ENCODE measurements around the gene DHX58.
A peak's percentile ranks its signal among the peaks of the same experiment; 100 is the strongest.

DNA sequence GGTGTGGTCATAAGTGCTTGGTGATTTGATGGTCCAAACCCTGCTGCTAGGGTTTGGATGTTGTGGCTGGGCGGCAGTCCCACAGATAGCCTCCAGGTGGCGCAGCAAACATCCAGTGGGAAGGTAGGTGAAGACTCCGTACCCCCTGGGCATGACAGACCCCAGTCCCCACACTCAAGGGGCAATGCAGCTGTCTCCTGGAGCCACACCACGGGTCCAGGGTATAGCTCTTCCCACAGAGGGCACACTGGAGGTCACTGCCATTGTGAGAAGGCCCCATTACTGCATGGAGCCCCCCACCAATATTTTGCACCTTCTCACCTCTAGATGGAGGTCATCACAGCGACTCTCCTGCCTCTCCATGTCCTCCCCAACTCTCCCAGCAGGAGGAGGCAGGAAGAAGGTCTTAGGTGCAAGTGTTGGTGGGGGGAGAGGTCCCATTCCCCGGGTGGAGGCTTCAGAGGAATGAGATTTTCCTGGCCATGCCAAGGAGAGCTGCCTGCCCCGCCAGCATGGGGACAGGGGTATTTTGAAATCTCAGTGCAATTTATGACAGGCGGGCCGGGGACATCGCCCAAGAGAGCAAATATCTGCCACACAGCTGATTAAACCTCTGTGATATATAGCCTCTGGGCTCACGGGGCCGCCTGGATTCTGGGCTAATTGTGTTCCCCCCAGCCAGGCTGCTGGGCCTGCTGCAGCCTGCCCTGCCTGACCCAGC lies 45.0 kb downstream of the DHX58 start:
- TF ChIP-seq, protein P1, sequence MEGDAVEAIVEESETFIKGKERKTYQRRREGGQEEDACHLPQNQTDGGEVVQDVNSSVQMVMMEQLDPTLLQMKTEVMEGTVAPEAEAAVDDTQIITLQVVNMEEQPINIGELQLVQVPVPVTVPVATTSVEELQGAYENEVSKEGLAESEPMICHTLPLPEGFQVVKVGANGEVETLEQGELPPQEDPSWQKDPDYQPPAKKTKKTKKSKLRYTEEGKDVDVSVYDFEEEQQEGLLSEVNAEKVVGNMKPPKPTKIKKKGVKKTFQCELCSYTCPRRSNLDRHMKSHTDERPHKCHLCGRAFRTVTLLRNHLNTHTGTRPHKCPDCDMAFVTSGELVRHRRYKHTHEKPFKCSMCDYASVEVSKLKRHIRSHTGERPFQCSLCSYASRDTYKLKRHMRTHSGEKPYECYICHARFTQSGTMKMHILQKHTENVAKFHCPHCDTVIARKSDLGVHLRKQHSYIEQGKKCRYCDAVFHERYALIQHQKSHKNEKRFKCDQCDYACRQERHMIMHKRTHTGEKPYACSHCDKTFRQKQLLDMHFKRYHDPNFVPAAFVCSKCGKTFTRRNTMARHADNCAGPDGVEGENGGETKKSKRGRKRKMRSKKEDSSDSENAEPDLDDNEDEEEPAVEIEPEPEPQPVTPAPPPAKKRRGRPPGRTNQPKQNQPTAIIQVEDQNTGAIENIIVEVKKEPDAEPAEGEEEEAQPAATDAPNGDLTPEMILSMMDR (IDR thresholded peaks at IDR 0.05): peak; percentile 83
- no peak for TF ChIP-seq POLR2AphosphoS5 (IDR thresholded peaks at IDR 0.05; ENCODE audit: low read depth, low read length)
- TF ChIP-seq SIN3A (IDR thresholded peaks at IDR 0.05; ENCODE audit: borderline replicate concordance, insufficient read depth, low read depth, low read length): no peak
- TF ChIP-seq, protein P2, sequence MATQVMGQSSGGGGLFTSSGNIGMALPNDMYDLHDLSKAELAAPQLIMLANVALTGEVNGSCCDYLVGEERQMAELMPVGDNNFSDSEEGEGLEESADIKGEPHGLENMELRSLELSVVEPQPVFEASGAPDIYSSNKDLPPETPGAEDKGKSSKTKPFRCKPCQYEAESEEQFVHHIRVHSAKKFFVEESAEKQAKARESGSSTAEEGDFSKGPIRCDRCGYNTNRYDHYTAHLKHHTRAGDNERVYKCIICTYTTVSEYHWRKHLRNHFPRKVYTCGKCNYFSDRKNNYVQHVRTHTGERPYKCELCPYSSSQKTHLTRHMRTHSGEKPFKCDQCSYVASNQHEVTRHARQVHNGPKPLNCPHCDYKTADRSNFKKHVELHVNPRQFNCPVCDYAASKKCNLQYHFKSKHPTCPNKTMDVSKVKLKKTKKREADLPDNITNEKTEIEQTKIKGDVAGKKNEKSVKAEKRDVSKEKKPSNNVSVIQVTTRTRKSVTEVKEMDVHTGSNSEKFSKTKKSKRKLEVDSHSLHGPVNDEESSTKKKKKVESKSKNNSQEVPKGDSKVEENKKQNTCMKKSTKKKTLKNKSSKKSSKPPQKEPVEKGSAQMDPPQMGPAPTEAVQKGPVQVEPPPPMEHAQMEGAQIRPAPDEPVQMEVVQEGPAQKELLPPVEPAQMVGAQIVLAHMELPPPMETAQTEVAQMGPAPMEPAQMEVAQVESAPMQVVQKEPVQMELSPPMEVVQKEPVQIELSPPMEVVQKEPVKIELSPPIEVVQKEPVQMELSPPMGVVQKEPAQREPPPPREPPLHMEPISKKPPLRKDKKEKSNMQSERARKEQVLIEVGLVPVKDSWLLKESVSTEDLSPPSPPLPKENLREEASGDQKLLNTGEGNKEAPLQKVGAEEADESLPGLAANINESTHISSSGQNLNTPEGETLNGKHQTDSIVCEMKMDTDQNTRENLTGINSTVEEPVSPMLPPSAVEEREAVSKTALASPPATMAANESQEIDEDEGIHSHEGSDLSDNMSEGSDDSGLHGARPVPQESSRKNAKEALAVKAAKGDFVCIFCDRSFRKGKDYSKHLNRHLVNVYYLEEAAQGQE (IDR thresholded peaks at IDR 0.05; ENCODE audit: insufficient read depth in 1 of 2, low read depth in 2 of 2, low read length in 1 of 2): no peak
- no peak for TF ChIP-seq TCF7L2 (IDR thresholded peaks at IDR 0.05; ENCODE audit: low read depth, low read length)
